Spleen (tissue), 11 donors: ENCODE data around the gene MYO1F. TPM values are rescaled to one million over a fixed set of nuclear protein-coding genes. Genes with fewer than 3 reads are reported as not detected.

ENCODE experiments used
- DNase-seq: peaks from one replicate; pipeline ENCODE4 v3.0.0-alpha.2; 2020
- H3K27ac ChIP-seq, 8 donors: fragments of 200-600 bp; sonication (generic) in 7 of 8; 1 replicate in 4 of 8; 2 replicates in 4 of 8; pipeline versions ENCODE4 v1.5.0 to v1.8.0; 2016 to 2021; ENCODE audit warnings: inconsistent platforms in 4 of 8, mild to moderate bottlenecking in 4 of 8, moderate library complexity in 1 of 8
- H3K27me3 ChIP-seq, 7 donors: fragments of 200-600 bp; sonication (generic) in 6 of 7; replicated peaks in 1 of 7; 1 replicate in 4 of 7; 2 replicates in 3 of 7; pipeline versions ENCODE4 v1.5.0 to v1.8.0; 2016 to 2021; ENCODE audit warnings: inconsistent platforms in 3 of 7, mild to moderate bottlenecking in 1 of 7
- H3K36me3 ChIP-seq, 6 donors: fragments of 200-600 bp; sonication (generic) in 5 of 6; 1 replicate in 4 of 6; 2 replicates in 2 of 6; pipeline versions ENCODE4 v1.5.0 to v1.8.0; 2016 to 2021; ENCODE audit warnings: inconsistent platforms in 2 of 6
- H3K4me1 ChIP-seq, 6 donors: fragments of 200-600 bp; sonication (generic) in 5 of 6; 1 replicate in 3 of 6; 2 replicates in 3 of 6; pipeline versions ENCODE4 v1.5.0 to v1.8.0; 2016 to 2021; ENCODE audit warnings: inconsistent platforms in 3 of 6
- H3K4me3 ChIP-seq, 8 donors: fragments of 200-600 bp; sonication (generic) in 7 of 8; 1 replicate in 4 of 8; 2 replicates in 4 of 8; pipeline versions ENCODE4 v1.5.0 to v1.8.0; 2016 to 2021; ENCODE audit warnings: inconsistent platforms in 4 of 8, mild to moderate bottlenecking in 4 of 8, moderate library complexity in 2 of 8
- H3K9me3 ChIP-seq, 8 donors: fragments of 200-600 bp; sonication (generic) in 7 of 8; 1 replicate in 4 of 8; 2 replicates in 4 of 8; pipeline versions ENCODE4 v1.5.0 to v1.8.0; 2016 to 2021; ENCODE audit warnings: inconsistent platforms in 4 of 8
- CTCF ChIP-seq, 11 experiments: fragments of 200-600 bp in 7 of 11; fragments of 450-650 bp in 4 of 11; sonication (generic) in 4 of 11; IDR thresholded peaks in 8 of 11; conservative IDR thresholded peaks in 3 of 11; 1 replicate in 7 of 11; 2 replicates in 4 of 11; pipeline versions ENCODE4 v1.4.0 to v1.8.0; 2016 to 2021; ENCODE audit warnings: antibody characterized with exemption in 11 of 11, inconsistent platforms in 4 of 11, mild to moderate bottlenecking in 1 of 11
- POLR2A ChIP-seq, 3 donors: fragments of 450-650 bp; IDR thresholded peaks; one replicate each; pipeline ENCODE4 v1.5.1; 2017; ENCODE audit warnings: antibody characterized with exemption in 3 of 3, mild to moderate bottlenecking in 1 of 3
- POLR2AphosphoS5 ChIP-seq, 3 donors: sonication (generic); formaldehyde crosslinking; IDR thresholded peaks; one replicate each; pipeline ENCODE4 v1.5.1; 2017; ENCODE audit warnings: antibody characterized with exemption in 3 of 3
- WGBS, 5 donors: extraction: QIAGEN DNeasy Blood & Tissue Kit in 3 of 5; methylation state at CpG; one replicate each; pipeline versions ENCODE4 v1.1.5 to v1.1.7; 2013 to 2018; 5-methylcytosine and 5-hydroxymethylcytosine counted together
- intact Hi-C: fragments of 100-400 bp; cut with DNase I; formaldehyde crosslinking; loops from one replicate; pipeline ENCODE4 v1.15.0; 2023; ENCODE audit warnings: low total_unique reads
- polyA plus RNA-seq, 3 donors: library from polyadenylated mRNA; stranded (reverse); fragments of 200-250 nt; gene quantifications; one replicate each; pipeline ENCODE4 v1.2.1, GENCODE V29; 2013
- total RNA-seq, 7 donors: library from RNA; depleted of rRNA in 3 of 7; stranded (reverse); fragments of >200 nt in 3 of 7; fragmentation: NEBNext Ultra II Directional in 4 of 7; extraction: Animal tissue kit (Norgen Biotek cat#: 25700) in 4 of 7; gene quantifications; one replicate each; pipeline versions ENCODE4 v1.1.0 to v1.2.1, GENCODE V29; 2016 to 2021
- donor health status: healthy with polysubstance abuse.
- donor health status: DM: no; HTN: no; CAD: no; lungs with moderate emphysema.
- donor health status: DM: no; HTN: no; CAD: no.
- donor health status: Bipolar disorder and iron deficiency.
- donor health status: healthy.
- donor health status: DM: no; HTN: no; CAD: no.
- donor health status: DM: yes; HTN: yes; CAD: no.

The MYO1F gene
- total and polyA plus RNA-seq, 10 donors: 22.1 to 423 (median 211) TPM

GRCh38 chr19:8545743-8546142, 31.5 kb downstream of the MYO1F start:
- TF ChIP-seq POLR2AphosphoS5 (IDR thresholded peaks at IDR 0.05) (no peak), CTCF (IDR thresholded peaks at IDR 0.05 in 8 of 11, conservative IDR thresholded peaks at IDR 0.05 in 3 of 11) (no peak), POLR2A (IDR thresholded peaks at IDR 0.05) (no peak)
- whole genome bisulfite sequencing, 5 donors: 93 to 98% (median 96%) methylated on average over 8 of the region's 8 CpGs

GRCh38 chr19:8544168-8544567, 33.1 kb downstream of the MYO1F start:
- H3K27me3 ChIP-seq: no peaks in the 10 kb centered on the region
- DNase-seq: no peak
- TF ChIP-seq CTCF (IDR thresholded peaks at IDR 0.05 in 8 of 11, conservative IDR thresholded peaks at IDR 0.05 in 3 of 11) (no peak), POLR2AphosphoS5 (IDR thresholded peaks at IDR 0.05) (peak in 2 of 3 donors; percentile 39 to 76)
- H3K9me3 ChIP-seq: no peaks in the 10 kb centered on the region
- intact Hi-C loops: no loop called here
- no peak overlapping the region for H3K4me3 ChIP-seq
- 90 to 96% (median 94%) methylated on average over 14 to 20 of the region's 20 CpGs for WGBS, 5 donors
- peaks cover 0 to 97% (median 55%) of the 10 kb centered on the region in 6 donors for H3K36me3 ChIP-seq
- peaks cover 0 to 7% (median 3%) of the 10 kb centered on the region in 6 donors for H3K4me1 ChIP-seq
- H3K27ac ChIP-seq: no peak overlapping the region

More at GRCh38 chr19:8545743-8546142, 31.5 kb downstream of the MYO1F start:
- no peak overlapping the region for H3K4me3 ChIP-seq
- H3K27ac ChIP-seq: no peak overlapping the region
- peaks cover 0 to 99% (median 59%) of the 10 kb centered on the region in 6 donors for H3K36me3 ChIP-seq
- intact Hi-C loops: no loop called here
- no peaks in the 10 kb centered on the region for H3K9me3 ChIP-seq
- no peaks in the 10 kb centered on the region for H3K27me3 ChIP-seq
- peaks cover 0 to 6% (median 1%) of the 10 kb centered on the region in 6 donors for H3K4me1 ChIP-seq
- DNase-seq: no peak

- Histone ChIP-seq H3K27ac (peak overlapping the region in 2 of 8 donors; percentile 64 to 75), H3K9me3 (no peaks in the 10 kb centered on the region), H3K4me1 (peaks cover 0 to 7% (median 3%) of the 10 kb centered on the region in 6 donors), H3K36me3 (peaks cover 0 to 97% (median 61%) of the 10 kb centered on the region in 6 donors), H3K27me3 (no peaks in the 10 kb centered on the region), H3K4me3 (no peak overlapping the region)
- 92 to 96% (median 93%) methylated on average over 12 of the region's 12 CpGs for WGBS, 5 donors
- no peak for DNase-seq
- TF ChIP-seq POLR2AphosphoS5 (IDR thresholded peaks at IDR 0.05): peak in 2 of 3 donors; percentile 17 to 65
- no peak for TF ChIP-seq CTCF (IDR thresholded peaks at IDR 0.05 in 8 of 11, conservative IDR thresholded peaks at IDR 0.05 in 3 of 11)
- intact Hi-C loops: no loop called here
These were observed 37.6 kb downstream of the MYO1F start for GRCh38 chr19:8539621-8540149.

GRCh38 chr19:8537099-8537498, 40.1 kb downstream of the MYO1F start:
- intact Hi-C loops: no loop called here
- Histone ChIP-seq H3K4me3 (no peak overlapping the region), H3K36me3 (peaks cover 0 to 99% (median 65%) of the 10 kb centered on the region in 6 donors), H3K4me1 (peaks cover 0 to 7% (median 3%) of the 10 kb centered on the region in 6 donors), H3K27me3 (no peaks in the 10 kb centered on the region), H3K27ac (no peak overlapping the region), H3K9me3 (no peaks in the 10 kb centered on the region)
- TF ChIP-seq POLR2A (IDR thresholded peaks at IDR 0.05) (no peak), POLR2AphosphoS5 (IDR thresholded peaks at IDR 0.05) (no peak), CTCF (IDR thresholded peaks at IDR 0.05 in 8 of 11, conservative IDR thresholded peaks at IDR 0.05 in 3 of 11) (no peak)
- WGBS, 5 donors: 89 to 97% (median 93%) methylated on average over 3 of the region's 3 CpGs
- DNase-seq: no peak
